Endothelial cell (in vitro differentiated cells): ENCODE measurements around the gene MRPL28. TPM values are rescaled to one million over a fixed set of nuclear protein-coding genes. Genes with fewer than 3 reads are reported as not detected.

Experiments
- DNase-seq: peaks from one replicate; pipeline ENCODE4 v3.0.0; 2021; ENCODE audit warnings: low spot score
- H3K27ac Mint-ChIP-seq: one replicate; pipeline ENCODE4 v1.8.0; 2021; ENCODE audit warnings: mixed read lengths, inconsistent platforms; ENCODE audit not compliant: unreplicated experiment
- H3K27me3 Mint-ChIP-seq: one replicate; pipeline ENCODE4 v1.8.0; 2021; ENCODE audit warnings: mild to moderate bottlenecking, moderate library complexity, mixed read lengths, inconsistent platforms; ENCODE audit not compliant: unreplicated experiment
- H3K36me3 Mint-ChIP-seq: one replicate; pipeline ENCODE4 v1.8.0; 2021; ENCODE audit warnings: mild to moderate bottlenecking, low read depth, mixed read lengths, inconsistent platforms; ENCODE audit not compliant: unreplicated experiment
- H3K4me1 Mint-ChIP-seq: one replicate; pipeline ENCODE4 v1.8.0; 2021; ENCODE audit warnings: mild to moderate bottlenecking, mixed read lengths, inconsistent platforms; ENCODE audit not compliant: unreplicated experiment
- H3K4me3 Mint-ChIP-seq: one replicate; pipeline ENCODE4 v1.8.0; 2021; ENCODE audit warnings: mild to moderate bottlenecking, mixed read lengths, inconsistent platforms; ENCODE audit not compliant: unreplicated experiment
- H3K9me3 Mint-ChIP-seq: one replicate; pipeline ENCODE4 v1.8.0; 2021; ENCODE audit warnings: mixed read lengths, inconsistent platforms; ENCODE audit not compliant: unreplicated experiment
- CTCF ChIP-seq: fragments of 200-600 bp; sonication (generic); IDR thresholded peaks from one replicate; pipeline ENCODE4 v1.5.0; 2021; ENCODE audit warnings: antibody characterized with exemption; ENCODE audit not compliant: unreplicated experiment
- total RNA-seq: library from RNA; stranded (reverse); fragmentation: NEBNext Ultra II Directional; extraction: Animal tissue kit (Norgen Biotek cat#: 25700); gene quantifications from one replicate; pipeline ENCODE4 v1.2.1, GENCODE V29; 2021; ENCODE audit not compliant: unreplicated experiment

MRPL28 gene
- total RNA-seq, 1 donor from 2014 or later, result 70.8 TPM

DNA sequence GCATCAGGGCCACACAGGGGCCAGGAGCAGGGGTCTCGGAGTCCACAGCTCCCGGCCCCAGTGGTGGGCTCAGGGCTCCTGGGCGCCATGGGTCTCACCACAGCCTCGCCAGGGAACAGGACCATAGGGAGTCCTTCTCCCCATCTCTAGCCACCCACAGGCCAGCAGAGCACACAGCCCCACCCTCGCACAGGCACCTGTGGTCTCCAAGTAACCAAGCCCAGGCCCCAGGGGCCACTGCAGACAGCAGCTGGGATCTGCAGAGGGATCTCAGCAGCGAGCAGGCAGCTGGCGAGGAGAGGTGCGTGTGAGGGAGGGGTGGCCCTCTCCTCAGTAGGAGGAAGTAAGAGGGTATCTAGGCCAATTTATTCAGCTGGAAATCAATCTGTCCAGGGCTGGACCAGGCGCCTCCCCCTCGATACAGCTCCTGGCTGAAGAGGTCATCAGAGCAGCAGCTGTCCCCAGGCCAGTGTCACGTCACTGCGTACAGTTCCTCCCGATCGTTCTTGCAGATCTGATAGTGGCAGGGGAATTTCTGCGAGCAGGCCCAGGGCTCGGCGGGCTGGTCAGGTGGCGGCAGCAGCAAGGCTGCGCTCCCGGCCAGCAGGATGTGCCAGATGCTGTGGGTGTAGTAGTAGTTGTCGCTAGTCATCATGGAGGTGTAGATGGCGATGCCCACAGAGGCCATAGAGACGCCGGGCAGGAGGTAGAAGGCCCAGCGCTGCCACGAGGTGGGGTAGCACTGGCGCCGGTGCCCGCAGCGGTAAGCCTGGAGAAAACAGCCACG lies 1.4 kb upstream of the MRPL28 start:
- H3K9me3 Mint-ChIP-seq, result no peaks in the 10 kb centered on the region
- peaks cover 16% of the 10 kb centered on the region for H3K36me3 Mint-ChIP-seq
- H3K27me3 Mint-ChIP-seq, result peaks cover 10% of the 10 kb centered on the region
- H3K4me1 Mint-ChIP-seq, result peaks cover 2% of the 10 kb centered on the region
- no peak for DNase-seq
- H3K4me3 Mint-ChIP-seq, result no peak overlapping the region
- no peak for TF ChIP-seq CTCF
- no peak overlapping the region for H3K27ac Mint-ChIP-seq

- Mint-ChIP-seq H3K4me3 (peak overlapping the region; percentile 93), H3K27ac (peak overlapping the region; percentile 76), H3K36me3 (peaks cover 16% of the 10 kb centered on the region), H3K9me3 (no peaks in the 10 kb centered on the region), H3K27me3 (peaks cover 10% of the 10 kb centered on the region), H3K4me1 (peaks cover 2% of the 10 kb centered on the region)
- DNase-seq, result no peak
- no peak for TF ChIP-seq CTCF
These were observed 709 bp upstream of the MRPL28 start for GRCh38 chr16:370979-371514.

DNA sequence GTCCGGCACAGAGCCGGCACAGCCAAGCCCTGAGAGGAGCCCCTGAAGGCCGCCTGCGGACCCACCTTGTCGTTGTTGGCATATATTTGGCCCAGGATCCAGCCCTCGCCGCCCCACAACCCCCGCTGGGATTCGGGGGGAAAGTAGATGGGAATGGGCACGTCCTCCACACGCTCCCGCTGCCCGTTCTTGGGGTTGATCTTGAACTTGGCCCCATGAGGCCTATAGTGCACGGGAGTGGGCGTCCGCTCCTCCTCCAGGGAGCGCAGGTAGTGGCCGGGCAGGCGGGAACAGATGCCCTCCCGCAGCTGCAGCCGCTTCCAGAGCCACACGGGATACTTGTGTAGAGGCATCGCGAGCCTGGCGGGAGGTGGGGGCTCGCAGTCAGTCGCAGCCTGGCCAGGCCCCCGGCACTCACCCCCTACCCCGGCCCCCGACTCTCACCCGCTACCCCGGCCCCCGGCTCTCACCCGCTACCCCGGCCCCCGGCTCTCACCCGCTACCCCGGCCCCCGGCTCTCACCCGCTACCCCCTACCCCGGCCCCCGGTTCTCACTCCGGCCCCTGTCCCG lies 387 bp downstream of the MRPL28 start:
- H3K4me3 Mint-ChIP-seq, result peak overlapping the region; percentile 93
- peaks cover 2% of the 10 kb centered on the region for H3K4me1 Mint-ChIP-seq
- H3K27ac Mint-ChIP-seq, result no peak overlapping the region
- peak; percentile 50 for DNase-seq
- peaks cover 16% of the 10 kb centered on the region for H3K36me3 Mint-ChIP-seq
- TF ChIP-seq CTCF, result no peak
- H3K27me3 Mint-ChIP-seq, result peaks cover 10% of the 10 kb centered on the region
- no peaks in the 10 kb centered on the region for H3K9me3 Mint-ChIP-seq

- no peak for DNase-seq
- H3K4me1 Mint-ChIP-seq, result peaks cover 2% of the 10 kb centered on the region
- H3K27ac Mint-ChIP-seq, result no peak overlapping the region
- no peaks in the 10 kb centered on the region for H3K9me3 Mint-ChIP-seq
- peak overlapping the region; percentile 59 for H3K4me3 Mint-ChIP-seq
- H3K27me3 Mint-ChIP-seq, result peaks cover 12% of the 10 kb centered on the region
- TF ChIP-seq CTCF, result no peak
- H3K36me3 Mint-ChIP-seq, result peaks cover 16% of the 10 kb centered on the region
These were observed 968 bp downstream of the MRPL28 start for GRCh38 chr16:369275-369865.
